Stimulated activated CD4-positive, alpha-beta T cell treated with anti-CD3 and anti-CD28 coated beads, Interleukin-2, amount 100 ng/mL, for 48 hours (primary cell): ENCODE measurements around the gene IL10.

ENCODE experiments used
- DNase-seq, 2 donors: peaks; one replicate each; pipeline ENCODE4 v3.0.0-alpha.2; 2020

Gene IL10

DNA sequence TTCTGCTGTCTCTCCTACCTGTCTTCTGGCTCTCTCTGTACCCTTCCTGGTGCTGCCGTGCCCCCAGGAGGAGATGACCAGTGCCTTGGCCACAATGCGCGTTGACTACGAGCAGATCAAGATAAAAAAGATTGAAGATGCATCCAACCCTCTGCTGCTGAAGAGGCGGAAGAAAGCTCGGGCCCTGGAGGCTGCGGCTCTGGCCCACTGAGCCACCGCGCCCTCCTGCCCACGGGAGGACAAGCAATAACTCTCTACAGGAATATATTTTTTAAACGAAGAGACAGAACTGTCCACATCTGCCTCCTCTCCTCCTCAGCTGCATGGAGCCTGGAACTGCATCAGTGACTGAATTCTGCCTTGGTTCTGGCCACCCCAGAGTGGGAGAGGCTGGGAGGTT lies 39.8 kb downstream of the IL10 start:
- no peak for DNase-seq

DNA sequence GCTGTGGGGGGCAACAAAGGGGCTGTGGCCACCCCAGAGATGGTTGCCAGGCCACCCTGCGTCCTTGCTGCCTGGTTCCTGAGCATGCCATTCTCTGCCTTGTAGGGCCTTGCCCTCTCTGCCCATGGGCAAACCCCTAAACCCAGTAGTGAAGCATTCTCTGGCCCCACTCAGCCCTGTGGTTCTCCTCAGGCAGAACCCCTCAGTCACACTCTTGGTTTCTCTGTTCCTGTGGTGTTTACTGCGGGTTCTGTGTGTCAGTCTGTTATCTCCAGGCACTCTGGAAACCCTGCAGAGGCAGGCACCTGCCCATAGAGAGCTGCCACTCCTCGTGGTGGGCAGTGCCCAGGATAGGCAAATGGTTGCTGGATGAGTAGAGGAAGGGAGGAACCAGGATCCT lies 42.8 kb downstream of the IL10 start:
- DNase-seq = no peak

DNA sequence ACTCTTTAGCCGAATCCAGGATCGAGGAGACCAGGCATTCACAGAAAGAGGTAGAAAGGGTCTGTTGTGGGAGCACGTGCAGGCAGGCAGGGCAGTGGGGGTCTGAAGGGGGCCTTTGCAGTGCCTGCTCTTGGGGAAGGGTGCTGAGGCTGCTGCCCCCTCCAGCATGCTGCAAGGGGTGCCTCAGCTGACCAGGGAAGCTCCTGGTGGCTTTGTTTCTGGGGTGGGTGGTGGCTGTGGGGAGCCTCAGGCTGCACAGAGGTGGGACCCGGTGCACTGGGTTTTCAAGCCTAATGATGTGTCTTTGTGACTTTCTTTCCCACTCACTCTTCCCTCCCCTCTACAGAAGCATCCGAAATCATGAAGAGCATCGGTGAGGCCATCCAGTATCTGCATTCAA lies 43.2 kb downstream of the IL10 start:
- no peak for DNase-seq

DNA sequence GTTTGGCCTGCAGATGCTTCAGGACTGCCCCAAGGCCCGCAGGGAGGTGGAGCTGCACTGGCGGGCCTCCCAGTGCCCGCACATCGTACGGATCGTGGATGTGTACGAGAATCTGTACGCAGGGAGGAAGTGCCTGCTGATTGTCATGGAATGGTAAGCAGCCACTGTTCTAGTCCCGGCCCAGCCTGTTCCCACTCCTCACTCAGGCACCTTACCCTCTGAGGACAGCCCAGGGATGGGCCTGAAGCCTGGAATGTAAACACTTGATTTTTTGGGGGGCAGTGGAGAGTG lies 43.7 kb downstream of the IL10 start:
- DNase-seq = no peak

DNA sequence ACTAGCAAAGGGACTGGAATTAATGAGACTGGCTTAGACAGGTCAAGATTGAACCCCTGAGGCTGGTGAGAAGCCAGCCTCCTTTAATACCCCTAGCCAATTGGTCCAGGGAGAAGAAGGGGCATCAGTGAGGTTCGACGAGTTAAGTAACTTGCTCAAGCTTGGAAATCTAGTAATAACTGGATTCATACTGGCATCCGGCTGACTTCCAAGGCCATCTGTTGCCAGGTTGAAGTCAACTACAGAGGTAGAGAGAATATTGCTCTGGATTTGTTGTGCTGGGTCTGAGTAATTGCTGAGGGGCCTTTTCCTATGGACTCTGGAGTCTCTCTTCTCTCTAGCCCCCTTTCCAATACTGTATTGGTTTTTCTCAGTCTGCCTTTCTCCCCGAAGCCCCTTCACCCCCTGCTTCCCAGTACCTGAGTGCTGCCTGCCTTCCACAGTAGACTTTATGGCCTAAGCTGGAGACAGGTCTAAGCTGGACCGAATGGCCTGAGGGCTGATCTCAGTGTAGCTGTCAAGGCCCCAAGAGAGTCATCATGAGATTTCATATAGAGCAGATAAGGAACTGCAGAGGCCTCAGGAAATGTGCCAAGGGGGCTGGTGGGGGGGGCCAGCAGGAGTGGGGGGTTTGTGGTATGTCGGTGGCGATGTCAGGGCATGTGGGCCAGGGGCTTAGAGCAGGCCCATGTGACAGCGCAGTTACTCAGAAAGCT lies 44.2 kb downstream of the IL10 start:
- no peak for DNase-seq

DNA sequence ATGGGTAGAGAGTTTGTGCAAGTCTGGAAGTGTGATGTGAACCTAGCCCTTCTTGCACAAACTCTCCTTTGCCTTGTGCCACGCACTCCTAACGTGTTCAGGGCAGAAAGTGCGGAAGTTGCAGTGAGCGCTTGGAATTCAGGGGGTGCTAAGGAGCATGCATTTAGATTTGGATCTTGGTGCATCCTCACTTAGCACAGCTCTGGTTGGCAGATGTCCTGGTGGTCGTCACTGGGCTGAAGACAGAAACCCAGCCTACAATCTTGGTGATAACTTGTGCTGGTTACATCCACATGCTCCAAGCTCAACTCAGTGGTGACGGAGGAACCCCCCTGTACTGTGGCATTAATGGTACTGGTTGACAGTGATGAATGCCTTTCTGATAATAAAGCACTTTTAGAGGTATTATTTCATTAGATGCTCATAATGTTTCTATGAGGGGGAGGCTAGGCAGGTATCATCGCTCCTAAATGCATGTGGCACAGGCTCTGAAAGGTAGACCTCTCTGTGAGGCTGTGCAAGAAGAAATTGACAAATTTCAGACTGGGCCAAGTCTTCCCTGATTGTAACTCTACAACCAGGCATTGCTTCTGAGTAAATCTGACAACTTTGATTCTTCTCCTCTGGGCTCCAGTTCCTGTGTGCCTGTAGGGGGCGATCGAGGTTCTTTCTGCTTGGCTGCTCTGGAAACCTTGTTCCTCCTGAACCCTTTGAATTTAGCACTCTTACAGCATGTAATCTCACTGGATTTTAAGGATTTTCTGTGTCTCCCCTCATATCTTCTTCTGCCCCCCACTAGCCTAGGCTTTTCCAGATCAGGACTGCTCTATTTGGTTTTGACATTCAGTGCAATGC lies 47.0 kb downstream of the IL10 start:
- peak; percentile 57 to 68 for DNase-seq

DNA sequence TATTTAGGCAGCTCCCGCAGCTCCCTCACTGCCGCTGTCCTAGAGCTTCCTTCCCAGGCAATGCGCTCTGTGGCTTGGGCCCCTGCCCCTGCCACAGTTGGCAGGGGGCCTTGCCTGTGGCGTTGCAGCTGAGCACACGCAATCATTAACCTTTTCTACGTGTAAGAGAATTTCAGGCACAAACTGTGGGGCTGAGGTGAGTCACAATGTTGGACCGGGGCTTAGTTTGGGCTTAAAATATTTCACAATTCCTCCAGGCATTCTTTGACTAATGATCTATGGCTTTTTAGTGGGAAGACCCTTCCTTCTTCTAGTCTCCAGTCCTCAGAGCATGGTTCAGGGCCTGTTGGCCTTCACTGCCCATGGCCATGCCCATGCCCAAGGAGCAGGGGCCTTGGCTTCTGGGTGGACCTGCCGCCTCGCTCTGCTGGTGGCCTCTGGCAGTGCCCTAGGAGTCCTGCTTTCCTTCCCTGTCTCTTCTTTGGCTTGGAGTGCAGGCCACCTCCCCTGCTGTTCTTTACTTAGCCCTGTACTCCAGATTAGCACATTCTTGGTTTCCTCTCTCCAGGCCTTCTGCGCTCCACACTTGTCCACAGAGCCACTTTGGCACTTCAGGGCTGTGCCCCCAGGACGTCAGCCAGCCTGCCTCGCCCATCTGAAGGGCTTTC lies 48.4 kb downstream of the IL10 start:
- DNase-seq = no peak

DNA sequence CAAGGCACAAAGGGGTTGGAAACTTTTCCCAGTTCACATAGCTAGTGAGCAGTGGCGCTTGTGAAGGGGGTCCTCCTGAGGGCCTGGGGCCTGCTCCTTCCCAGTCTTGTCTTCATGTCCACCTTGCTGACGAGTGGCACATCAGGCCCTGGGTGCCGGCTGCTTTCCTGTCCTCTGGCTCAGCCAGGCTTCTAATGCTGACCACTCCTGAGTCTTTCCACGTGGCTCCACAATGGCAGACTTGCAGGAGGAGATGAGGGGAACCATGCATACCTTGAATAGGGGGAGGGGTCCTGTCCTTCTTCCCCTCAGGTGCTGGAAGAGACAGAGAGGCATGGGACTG lies 48.9 kb downstream of the IL10 start:
- no peak for DNase-seq

DNA sequence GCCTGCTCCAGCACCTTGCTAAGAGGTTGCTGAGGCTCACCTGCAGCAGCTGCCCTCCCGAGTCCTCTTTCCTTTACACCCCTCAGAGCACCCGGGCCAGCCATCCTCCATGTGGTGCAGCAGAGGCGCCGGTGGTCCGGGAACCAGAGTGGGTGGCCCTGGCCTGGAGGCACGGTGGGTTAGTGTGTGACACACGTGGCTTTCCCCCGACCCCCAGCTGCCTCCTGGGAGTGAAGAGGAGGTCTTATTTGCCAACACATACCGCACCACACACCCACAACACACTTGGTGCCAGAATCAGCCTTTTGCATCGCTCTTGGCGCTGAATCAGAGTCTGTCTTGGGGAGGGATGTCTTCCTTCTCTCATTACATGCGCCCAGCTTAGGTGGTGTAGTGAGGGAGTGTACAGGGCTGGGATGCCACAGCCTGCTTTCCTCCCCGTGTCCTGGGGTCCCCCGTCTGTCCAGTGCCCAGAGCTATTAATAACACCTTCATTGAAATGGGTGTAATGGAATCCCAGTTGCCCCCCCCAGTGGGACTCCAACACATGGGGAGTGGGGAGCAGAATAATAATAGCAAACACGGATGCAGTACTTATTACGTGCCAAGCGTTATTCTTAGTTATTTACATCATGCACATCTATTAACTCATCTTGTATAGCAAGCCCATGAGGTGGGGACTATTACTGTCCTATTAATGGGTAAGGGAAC lies 49.4 kb downstream of the IL10 start:
- DNase-seq = no peak

DNA sequence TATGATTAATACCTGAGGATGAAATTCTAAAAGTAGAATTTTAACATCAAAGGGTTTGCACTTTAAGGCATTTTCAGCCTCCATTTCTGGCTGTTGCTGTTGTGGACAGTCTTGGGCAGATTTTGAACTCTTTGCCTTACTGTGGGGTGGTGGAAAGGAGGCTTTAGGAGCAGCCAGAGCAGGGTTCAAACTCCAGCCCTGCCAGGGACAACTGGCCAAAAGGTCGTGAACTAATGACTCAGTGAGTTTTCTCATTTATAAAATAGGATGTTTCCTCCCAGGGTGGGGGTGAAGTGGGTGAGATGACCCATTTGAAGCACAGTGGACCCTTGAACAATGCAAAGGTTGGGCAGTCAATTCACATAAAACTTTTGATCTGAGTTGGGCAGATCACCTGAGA lies 50.8 kb downstream of the IL10 start:
- no peak for DNase-seq

DNA sequence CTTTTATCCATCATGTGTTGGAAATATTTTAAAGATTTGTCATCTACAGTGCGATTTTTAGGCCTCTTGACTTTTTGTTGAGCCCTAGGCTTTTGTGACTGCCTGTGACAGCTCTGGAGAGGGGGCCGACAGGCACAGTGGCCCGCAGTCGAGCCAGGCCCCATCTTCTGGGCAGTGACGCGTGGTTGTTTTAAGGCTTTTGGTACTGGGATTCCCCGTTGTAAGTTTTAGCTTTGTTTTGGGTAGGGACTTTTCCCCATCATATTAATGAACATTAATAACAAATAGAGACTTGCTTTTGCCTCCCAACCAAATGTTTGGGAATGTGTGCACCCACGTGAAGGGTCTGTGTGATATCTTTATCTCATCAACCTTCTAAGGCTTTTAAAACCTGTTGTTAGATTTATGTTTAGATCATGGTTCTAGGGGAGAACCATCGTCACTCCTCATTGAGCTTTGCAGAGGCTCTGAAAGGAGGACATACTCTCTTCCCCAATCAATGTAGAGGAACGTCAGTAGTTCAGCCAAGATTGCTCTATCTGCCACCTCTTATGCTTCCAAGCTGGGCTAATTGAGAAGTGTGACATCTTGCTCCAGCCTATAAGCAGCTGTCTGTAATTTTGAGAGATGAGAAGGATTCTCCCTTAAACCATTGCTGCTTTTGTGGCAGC lies 53.0 kb downstream of the IL10 start:
- DNase-seq = no peak

DNA sequence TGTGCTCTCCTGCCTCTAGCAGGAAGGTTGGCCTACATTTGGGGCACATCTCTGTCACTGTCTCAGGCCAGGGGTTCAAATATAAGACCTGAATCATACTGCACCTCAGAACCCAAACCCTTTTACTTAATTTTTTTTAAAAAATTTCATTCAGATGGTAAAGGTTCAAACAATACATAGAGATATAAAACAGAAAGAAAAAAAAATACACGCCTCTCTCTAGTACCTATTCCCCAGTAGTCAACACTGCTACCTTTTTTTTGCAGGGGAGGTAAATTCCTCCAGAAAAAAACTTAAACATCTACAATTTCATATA lies 54.7 kb downstream of the IL10 start:
- DNase-seq = no peak
